HG03280 (cell line): ENCODE measurements around the gene PLXNB2.

Experiments
- ATAC-seq: cut with Tn5 transposase; IDR thresholded peaks from one replicate; pipeline ENCODE4 v1.9.1; 2021; ENCODE audit warnings: mild to moderate bottlenecking, moderate library complexity; ENCODE audit not compliant: unreplicated experiment

PLXNB2 gene

DNA sequence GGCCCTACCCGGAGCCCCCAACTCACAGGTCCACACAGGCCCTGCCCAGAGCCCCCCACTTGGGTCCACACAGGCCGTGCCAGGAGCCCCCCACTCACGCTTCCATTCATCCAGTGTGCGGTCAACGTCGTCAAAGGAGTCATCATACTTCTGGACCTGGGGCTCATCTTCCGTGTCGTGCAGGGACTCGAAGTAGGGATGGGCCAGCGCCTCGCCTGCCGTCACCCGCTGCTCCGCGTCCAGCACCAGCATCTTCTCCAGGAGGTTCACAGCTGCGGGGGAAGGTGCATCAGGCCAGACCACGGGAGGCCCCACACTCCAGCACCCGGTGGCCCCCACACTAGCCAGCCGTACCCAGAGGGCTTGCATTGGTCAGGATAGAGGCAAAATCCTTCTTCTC lies 52.3 kb downstream of the PLXNB2 start:
- ATAC-seq, result no peak

DNA sequence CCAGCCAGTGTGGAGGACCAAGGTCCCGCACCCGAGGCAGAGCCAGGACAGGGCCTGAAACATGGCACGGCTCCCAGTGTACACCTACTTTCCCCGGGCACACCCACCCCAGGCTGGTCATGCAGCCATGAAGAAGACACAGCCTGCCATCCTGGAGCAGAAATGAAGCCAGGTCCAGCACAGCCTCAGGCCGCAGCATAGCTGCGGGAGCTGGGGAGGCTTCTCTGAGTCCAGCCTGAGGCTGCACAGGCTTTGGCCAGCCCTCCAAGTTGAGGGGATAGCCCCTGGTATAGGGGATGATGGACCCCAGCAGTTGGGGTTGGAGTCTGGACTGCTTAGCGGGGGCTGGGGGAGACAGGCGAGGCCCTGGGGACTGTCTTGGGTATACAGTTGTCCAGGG lies 53.5 kb downstream of the PLXNB2 start:
- no peak for ATAC-seq

DNA sequence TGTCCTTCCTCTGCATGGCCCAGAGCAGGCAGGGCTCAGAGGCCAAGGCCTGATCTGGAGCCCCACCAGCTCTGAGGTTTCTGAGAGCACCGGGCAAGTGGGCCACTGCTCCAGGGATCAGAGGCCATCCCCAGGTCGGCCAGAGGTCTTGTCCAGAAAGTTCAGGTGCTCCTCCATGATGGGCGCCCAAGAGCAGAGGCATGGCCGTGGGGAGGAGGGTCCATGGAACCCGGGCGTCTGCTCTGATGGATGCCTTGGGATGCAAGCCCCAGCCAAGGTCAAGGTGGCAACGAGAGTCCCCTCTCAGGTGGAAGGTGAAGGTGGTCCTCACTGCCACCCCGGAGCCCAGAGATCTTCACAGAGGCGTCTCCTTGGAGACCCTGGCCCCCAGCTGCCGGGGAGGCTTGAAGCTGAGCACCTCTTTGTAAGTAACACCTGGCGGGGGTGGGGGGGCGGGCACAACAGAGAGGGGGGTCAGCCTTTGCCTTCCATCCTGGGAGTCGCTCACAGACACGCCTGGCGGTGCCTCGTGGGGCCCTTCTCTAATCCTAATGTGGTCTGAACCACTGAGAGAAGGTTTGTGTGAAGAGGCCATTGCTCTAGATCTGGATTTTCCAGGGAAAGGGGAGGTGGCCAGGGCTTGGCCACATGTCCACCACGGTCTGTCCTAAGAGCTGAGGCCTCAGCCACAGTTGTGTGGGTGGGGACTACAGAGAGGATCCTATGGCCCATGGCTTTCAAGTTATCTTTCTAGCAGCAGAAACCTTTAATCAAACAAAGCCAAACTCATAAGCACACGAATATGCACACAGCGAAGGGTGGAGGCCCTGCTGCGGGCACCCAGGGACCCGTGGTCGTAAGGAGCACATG lies 54.2 kb downstream of the PLXNB2 start:
- ATAC-seq, result no peak

DNA sequence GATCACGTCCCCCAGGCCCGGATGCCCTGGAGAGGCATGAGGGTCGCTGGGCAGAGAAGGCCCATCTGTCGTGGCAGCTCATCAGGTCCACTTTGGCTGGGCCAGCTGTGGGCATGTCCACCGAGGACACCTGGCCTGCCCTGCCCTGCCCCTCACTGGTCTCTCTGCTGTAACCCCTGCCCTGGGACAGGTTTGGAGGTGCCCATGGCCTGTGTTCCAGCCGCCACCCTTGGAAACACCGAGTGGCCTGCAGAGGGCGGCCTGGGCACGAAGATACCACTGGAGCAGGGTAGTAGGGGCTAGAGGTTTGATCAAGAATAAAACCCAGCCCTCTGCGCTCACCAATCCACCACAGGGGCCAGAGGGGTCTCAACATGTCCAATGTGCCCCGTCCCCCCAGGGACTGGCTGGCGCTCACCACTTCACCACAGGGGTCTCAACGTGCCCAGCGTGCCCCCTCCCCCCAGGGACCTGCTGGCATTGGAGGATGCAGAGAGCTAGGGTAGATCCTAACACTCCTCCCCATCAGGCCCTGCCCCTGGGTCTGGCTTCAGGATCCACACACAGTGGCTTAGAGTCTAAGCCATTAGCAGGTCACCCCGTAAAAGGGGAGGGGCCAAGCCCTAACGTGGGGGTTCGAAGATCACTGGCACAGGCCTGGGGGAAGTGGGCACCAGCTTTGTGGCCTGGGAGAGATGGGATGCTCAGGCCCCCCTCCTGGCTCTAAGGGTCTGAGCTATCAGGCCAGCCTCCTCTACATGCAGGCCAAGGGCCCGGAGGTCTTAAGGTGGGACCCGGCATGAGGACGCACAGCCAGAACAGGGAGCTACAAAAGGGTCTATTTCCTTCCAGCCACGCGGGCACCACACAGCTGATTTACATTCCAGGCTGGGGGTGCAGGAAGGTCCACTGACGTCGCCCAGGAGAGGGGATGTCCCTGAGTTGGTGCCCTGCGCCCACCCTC lies 55.1 kb downstream of the PLXNB2 start:
- ATAC-seq, result no peak

DNA sequence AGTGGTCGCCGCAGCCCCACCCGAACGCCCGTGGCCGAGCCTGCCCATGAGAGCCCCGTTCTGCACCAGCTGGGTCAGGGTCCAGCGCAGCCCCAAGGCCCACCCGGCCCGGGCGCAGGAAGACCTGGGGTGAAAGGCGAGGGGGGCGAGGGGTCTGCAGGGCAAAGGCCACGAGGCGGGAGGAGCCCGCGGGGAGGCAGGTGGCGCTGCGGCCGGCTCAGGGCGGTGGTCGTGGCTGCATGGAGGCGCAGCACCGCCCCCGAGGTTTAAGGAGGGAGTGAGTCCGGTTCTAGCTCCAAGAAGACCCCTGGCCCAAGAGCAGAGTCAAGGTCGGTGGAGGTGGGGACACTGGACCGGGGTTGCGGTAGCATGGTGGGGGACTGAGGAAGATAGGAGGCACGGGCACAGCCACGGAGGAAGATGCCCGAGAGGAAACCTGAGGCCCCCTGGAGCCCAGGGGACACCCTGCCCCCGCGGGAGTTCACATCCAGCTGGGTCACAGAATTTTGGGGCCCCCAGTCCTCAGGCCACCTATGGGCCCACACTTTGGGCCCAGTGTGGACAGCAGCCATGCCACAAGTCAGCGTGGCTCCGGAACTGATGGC lies 55.9 kb downstream of the PLXNB2 start:
- no peak for ATAC-seq

DNA sequence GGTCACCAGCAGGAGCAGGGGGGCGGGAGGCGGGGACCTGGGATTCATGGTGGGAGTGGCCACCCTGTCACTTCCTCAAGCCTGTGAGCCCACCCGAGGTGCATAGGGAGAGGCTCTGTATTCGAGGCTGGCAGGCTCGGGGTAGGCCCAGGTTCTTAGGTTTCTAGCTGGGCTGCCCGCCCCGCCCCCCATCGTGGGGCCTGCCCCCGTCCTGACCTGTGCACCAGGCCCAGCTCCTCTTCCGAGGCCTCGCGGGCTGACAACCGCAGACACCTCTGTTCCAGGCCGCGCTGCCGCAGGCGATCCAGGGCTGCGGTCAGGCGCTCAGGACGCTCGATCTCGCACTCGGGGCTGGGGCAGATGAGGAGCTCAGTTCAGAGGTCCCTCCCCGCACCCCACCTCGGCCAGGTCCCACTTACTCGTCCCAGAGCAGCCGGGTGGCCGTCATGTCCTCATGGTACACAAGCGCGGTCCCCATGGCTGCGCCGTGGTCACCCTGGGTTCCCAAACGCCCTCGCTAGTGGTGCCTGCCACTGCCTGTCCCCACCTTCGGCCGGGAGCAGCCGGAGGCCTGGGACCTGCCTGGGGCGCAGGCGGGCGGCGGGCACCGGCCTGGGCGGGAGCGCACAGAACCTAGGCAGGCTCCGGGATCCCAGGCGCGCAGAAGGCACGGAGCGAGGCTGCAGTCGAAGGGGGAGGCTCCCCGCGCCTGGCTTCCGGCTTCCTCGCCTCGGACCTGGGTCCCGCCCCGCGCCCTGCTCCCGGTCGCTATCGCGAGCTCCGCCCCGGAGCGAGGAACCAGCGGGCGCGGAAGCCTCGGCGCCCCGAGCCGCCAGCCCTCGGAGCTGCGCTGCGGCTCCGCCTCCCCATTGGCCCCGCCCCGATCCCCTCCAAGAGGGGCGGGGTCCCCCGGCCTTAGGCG lies 56.6 kb downstream of the PLXNB2 start, which contains the start of gene HDAC10:
TSS of gene HDAC10 (minus strand) at position 711 of the 922 bp plus-strand sequence. CDS start at position 478, 233 bp downstream.
- peak; percentile 58 for ATAC-seq

DNA sequence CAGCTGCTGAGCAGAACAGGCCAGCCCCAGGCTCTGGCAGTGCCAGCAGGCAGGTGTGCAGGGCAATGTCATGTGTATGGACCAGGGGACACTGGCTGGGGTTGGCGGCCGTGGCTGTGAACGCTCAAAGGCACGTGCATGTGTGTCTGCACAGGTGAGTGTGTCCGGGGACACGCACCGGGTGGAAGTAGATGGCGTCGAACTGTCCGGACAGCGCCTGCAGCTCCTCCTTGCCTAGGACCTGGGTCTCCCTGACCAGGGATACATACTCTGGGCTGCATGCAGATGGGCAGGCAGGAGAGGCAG lies 57.2 kb downstream of the PLXNB2 start:
- no peak for ATAC-seq

DNA sequence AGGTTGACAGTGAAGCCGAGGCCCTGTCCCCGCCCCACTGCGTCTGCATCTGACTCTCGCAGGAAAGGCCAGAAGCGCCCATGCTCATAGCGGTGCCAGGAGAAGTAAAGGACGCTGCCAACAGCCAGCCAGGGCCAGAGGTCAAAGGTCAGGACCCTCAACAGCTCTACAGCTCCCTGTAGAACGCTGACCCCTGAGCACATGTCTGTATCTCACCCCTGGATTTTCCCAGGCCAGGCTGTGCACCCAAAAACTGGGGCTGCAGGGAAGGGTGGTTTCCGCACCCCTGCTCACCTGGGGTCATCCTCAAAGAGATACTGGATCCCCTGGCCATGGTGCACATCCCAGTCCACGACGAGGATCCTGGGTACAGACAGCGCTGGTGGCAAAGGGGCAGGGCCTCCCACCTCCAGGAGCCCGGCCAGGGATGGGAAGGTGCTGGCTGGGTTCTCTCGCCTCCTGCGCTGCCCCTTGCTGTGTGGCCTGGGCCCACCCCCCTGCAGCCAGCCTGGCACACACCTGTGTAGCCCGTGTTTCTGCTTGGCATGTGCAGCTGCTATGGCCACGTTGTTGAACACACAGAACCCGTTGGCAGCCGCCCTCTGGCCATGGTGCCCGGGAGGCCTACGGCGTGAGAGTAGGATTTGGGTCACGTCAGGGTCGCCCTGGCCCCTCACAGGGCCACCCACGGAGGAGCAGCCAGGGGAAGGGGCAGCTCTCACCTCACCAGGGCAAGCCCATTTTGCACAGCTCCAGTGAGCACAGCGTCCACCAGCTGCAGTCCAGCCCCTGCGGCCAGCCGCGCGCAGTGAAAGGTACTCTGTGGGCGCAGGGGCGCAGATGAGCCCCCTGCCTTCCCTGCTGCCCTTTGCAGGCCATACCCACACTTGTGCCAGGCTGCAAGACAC lies 57.9 kb downstream of the PLXNB2 start:
- ATAC-seq, result no peak

DNA sequence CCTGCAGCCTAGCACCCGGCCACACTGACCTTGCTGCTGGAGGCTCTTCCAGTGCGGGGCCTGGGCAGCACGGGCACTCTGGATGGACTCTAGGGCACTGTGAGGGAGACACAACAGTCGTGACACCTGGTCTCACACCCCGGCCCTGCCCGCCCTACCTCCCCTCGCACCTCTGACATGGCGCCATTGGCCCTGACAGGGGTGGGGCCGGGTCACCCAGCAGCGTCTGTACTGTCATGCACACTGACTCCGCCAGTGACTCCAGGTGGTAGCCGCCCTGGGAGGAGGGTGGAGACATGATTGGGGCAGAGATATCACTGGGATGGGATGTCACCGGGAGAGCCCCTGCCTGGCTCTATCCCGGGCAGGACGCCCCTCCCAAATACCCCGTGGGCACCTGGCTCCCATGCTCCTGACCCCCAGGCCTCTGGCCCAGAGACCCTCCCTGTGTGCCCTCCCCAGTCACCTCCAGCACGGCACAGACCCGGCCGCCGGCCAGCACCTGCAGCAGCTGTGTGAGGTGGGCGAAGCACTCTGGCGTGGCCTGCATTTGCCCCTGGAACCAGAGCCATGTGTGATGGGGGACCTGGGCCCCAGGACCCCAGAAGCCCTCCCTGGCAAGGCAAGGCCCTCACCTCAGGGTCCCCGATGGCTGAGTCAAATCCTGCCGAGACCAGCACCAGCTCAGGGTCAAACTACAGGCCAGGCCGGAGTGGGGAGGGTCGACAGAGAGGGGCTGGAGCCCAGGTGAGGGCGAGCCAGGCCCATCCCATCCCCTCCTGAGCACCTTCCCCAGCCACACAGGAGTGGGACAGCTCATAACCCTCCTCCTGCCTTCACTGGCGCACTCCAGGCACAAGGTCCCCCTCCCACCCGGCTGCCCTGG lies 59.0 kb downstream of the PLXNB2 start:
- no peak for ATAC-seq

DNA sequence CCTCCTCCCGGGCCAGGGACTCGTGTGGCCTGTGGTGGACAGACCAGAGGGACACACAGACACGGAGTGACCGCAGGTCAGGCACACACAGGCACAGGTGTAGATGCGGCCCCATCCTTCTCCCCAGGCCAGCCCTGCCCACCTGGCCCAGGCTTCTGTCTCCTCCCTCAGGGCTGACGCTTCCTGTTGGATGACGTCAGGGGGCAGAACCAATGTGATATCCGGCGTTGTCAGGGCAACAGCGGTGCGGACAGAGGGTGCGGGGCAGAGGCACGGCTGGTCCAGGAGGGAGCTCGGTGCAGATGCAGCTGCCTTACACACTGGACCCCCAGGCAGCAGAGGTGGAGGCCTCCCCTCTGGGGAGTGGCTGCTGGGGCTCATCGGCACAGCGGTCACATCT lies 59.7 kb downstream of the PLXNB2 start:
- ATAC-seq, result no peak

DNA sequence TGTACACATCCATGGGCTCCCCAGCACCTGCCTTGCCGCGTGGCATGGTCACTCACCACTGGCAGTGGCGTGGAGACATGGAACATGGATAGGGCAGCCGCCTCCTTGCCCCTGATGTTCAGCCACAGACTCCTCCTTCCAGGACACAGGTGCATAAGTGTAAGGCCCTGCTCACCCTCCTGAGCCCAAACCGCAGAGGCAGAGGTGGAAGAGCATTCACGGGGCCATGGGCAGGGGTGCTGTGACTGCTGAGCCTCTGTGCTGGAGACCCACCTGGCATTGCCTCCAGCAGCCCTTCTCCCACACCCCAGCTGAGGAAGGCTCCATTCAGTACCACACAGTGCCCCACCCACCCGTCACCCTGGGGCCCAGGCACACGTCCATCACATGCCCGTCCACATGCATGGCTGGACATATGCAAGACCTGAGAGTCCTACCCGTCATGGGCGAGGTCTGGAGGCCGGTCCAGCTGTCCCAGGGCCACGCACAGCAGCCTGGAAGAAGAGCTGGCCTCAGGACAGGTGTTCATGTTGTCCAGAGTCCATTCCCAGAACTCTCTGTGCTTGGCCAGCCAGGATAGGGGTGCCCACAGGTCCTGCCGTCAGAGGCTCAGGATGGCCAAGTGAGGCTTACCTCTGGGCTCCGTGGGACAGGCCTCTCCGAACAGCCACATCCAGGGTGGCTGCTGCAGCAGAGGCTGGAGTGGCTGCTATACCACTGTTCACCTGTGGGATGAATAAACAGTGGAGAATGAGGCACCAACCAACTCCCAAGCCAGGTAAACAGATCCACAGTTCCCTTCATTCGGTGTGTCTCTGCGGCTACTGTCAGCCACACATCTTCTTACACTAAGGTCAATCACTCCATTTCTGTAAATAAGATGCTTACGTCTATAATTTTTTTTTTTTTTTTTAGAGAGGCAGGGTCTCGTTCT lies 60.9 kb downstream of the PLXNB2 start:
- ATAC-seq, result no peak

DNA sequence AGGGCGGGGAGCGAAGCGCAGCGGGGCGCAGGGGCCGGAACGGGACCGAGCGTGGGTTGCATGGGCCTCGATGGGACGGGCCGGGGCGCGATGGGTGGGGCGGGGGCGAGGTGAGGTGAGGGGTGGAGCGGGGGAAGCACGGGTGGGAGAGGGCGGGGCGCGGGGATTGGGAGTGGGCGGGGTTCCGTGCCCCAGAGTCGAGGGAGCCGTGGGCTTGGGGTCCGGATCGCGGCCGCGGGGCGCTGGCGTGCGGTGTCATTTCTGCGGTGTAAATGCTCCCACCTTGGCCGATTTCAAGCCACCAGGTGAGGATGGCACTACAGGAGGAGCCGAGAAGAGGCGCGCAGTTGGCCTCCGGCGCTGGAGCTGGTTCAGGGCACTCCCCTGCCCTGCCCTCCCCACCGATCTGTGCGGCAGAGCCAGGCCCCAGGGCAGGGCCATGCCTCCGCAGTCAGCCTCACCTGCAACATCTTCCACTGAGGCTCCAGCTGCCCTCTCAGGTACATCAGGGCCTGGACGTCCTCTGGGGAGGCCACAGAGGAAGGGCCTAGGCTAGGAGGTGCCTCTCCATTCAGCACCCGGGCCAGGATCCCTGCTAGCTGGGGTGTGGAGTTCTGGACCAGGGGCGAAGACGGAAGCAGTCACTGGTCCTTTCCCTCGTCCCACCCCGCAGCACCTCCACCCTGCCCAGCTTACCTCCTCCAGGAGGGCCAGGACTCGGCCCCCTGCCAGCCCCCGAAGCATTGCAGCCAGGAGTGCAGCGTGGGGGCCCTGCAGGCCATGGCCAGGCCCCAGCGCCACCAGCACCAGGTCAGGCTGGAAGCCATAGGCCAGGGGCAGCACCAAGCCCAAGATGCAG lies 62.0 kb downstream of the PLXNB2 start:
- no peak for ATAC-seq

DNA sequence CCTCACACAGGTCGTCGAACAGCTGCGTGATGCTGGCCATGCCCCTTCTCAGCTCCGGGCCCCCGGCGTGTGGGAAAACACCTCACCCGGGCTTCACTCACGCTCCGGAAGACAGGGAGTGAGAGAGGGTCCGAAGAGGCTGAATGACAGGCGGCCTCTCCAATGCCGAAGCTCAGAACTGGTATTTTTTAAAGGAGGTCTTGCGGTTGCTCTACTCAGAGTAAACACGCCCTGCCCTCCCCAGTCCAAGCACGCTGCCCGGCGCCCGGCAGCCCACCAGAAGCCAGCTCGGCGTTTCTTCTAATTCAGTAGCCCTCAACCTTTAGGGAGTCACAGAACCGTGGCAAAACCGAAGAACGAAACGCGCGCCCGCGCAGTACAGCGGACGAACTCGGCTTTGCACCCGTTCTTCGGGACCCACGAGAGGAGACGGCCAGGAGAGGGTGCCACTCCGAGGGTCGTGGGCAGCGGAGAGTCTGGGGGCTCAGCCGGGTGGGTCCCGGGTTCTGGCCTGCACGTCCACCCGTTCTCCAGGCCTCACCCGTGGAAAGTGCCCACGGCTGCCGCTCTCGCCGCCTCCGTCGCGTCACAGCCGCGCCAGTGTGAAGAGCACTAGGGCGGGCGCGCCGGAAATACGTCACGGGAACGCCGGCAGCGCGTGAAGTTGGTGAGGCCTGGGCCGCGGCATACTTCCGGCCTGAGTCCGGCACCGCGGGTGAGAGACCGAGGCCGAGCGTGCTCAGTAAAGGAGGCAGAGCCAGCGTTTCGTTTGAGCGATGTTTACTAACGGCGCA lies 62.8 kb downstream of the PLXNB2 start, which contains the start of gene TUBGCP6:
TSS of gene TUBGCP6 (minus strand) at position 604 of the 794 bp plus-strand sequence. CDS start at position 40, 564 bp downstream.
- peak; percentile 69 for ATAC-seq

DNA sequence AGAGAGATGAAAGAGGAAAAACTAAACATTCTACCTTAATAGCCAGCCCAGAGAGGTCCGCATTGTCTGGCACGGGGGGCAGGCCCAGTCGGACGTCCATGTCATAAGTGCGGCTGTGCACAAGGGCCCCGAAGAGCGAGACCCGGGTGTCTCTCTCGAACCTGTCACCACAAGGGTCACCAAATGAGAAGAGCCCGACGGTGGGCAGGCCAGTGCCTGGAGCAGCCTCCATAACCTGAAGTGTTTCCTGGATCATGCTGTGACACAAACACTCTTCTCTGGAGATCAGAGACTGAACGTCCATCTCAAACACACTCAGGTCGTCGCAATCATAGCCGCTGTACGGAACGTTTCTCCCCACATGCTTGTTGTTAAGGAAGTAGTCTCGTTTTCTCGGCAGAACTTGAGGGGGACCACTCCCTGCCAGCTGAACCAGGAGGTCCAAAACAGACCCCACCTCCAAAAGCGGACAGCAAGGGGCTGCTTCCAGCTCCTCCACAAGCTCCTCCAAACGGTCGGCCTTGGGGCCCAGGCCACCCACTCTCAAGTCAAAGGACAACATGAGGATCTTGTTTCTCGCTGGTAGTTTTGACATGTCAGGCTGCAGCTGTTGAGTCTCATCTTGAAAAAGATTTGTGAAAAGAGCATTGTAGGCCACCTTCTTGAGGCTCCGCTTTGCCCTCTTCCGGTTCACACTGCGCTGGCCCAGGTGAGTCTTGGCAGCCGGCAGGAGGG lies 63.6 kb downstream of the PLXNB2 start:
- no peak for ATAC-seq
